ENCODE results near the gene SFXN1.

SFXN1 gene

DNA sequence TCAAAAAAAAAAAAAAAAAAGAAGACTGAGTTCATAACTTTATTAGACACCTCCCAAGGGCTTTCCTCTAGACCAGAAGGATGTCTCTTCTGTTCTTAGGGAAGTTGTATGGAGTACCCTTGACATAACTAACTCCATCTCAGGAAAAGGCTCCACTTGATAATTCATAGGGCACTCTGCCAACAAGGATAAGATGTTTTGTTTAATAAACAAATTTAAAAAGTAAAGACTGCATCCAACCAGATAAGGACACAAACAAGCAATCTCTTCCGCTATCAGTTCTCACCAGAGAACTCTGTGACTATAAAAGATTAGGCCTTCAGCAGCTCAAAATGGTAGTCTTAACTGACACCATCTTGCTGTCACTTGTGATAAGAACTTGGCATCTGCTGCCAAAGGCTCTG, 65.8 kb downstream of the SFXN1 start:
- DNase-seq = no peak

DNA sequence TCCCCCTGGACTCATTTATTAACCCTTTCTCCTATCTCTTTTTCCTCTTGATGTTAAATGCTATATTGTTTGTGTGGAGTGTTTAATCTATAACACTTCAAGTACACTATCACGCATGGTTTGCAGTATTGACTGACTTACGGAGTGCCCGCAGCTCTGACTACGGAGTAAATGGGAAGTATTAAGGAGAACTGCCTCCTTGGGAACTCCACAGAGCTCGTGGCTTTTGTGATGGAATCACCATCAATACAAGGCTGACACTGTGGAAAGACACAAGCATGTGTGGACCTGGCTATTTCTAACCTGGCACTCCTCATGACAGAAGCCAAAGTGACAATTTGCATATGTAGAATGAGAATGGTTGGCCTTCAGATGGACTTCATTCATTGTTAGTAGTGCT, 66.2 kb downstream of the SFXN1 start:
- DNase-seq = no peak

DNA sequence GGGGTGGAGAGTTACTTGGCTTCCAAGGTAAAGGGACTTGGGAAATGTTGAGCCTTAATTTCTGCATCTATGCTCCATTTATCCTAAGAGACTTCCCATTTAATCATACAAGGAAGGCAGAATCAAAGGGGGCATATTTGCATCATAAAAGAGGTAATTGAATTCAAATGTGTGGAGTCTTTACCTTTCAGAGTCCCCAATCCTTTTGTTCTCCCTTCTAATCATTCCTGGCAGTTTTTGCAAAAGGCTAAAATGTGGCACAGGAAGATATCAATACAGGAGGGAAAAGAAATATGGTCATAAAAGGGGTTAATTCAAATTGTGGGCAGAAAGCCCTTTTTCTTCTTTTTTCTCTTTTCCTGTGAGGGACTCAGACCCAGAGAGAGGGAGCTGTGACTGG, 69.5 kb downstream of the SFXN1 start:
- DNase-seq = no peak

DNA sequence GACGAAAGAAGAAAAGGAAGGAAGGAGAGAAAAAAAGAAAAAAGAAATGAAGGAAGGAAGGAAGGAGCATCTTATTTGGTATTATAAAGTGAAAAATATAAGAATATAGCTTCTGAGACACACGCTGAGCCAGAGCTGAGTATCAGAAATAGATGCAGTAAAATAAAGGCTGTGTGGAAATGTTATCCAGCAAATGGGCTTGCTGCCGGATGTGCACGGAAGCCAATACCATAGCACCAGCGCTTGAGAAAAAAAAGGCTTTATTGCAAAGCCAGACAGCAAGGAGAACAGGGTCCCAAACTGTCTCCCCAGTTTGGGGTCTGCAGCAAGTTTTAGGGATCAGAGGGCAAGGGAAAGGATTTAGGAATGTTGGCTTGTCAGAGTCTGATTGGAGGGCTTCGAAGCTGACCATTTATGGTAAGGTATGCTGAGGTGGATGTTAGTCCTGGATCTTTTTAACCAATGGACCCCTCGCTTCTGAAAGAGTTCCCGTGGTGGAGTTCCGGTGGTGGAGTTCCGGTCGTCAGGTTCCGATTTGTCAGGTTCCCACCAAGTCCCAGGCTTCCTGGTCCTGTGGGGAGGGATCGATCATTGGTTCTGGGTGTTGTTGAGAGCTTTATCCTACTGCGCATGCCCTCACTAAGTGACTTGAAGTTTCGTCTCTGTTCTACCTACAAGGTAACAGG, 70.4 kb downstream of the SFXN1 start:
- no peak for DNase-seq

DNA sequence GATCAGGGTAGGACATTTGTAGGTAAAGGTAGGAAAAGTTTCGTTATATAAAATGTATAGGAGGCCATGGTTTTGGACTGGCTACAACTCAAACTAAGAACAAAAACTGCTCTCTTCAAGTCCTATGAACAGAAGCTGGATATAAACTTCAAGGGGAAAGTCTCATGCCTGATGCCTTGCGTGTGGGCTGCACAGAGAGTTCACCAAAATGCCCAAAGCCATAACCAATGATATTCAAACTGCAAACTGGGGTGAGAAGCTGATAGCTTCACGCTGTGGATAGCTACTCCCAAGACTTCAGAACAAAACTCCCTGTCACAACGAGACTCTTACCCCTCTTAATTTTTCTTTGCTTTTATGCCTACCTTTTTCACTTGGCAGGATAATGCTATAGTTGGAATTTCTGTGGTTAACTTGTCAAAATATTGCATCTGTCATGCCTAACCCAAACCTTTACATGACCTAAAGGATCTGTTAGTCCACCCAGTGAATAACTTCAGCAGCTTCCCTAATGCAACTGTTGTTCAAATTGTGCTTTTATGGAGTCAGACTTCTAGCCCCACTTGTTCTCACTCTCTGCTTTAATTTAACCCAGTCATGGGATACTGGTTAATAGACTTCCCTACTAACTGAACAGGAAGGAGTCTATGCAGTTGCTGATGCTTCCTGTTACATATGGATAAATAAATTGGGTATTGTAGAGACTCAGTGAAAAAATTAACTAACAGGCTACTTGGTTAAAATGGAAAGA, 71.9 kb downstream of the SFXN1 start:
- DNase-seq = no peak

DNA sequence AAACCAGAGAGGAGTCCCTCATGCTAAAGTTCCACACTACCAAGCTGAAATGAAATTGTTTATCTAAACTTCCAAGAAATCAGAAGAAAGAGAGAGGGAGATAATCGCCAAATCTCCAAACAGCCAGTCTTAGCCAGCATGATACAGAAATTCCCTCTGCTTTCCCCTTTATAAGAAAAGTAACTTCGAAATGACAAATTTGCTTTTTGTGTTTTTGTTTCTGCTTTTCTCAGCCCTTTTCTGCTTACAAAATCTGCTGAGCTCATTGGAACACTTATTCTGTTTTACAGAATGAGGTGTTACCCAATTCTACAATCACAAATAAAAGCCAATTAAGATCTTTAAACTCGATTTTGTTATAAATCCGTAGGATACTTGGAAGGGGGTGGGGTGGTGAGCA, 72.9 kb downstream of the SFXN1 start:
- no peak for DNase-seq

DNA sequence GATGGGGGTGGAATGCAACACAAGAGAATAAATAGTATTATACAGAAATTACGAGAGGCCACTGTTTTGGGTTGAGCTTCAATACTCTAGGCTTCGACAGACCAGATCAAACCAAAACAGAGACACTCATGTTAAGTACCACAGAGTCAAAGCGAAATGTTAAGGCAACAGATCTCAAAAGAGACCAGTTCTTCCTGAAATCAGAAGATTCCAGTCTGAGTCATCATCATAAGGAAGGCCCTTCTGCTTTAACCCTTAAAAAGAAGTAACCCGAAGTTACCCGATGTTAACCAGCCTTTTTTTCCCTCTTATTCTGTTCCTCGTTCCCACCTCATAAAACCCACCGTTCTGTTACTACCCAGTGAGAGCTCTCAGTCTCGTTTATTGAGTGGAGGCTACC, 75.9 kb downstream of the SFXN1 start:
- no peak for DNase-seq

DNA sequence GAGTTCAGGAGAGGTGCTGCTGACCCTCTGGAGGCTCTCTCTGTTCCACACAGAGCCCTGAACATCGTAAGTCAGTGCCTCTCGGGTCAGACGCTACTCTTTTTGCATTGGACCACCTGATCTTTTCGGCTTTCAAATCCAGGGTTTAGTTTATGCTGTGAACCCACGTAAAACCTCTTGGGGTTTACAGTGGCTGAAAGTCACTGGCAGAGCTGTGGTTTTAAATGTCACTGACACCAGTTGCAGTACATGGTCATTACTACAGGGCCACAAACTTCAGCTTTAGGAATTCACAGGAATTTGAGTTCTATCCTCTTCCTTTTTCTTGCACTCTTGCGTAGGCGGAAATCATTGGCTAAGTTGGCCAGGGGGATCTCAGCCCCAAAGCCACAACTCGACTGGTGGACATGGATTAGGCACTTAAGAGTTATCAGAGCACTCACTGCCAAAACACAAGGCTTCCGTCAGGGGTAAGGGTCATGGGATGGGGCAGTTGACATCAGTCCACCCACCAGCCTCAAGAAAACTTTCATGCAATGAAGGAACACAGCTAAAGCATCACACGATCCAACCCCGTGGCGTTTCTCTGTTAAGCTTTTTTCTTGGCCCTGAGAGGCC, 76.9 kb downstream of the SFXN1 start:
- no peak for DNase-seq

DNA sequence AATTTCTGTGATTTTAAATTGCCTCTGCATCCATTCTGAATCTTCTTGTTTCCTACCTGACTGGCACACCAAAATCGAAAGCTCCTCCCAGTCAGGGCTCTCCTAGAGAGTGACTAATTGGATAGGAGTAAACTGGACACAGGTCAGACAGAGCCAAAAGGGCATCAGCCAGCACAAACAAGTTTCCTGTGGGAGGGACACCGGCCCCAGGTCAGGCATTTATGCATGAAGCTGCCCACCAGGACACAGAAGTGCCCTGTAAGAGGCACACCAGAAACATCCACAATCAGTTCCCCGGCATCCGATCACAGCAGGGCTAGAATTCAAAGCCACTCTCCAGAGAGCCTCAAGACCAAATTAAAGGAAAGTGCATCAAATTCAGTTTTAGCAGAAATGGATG, 78.4 kb downstream of the SFXN1 start:
- DNase-seq = no peak

DNA sequence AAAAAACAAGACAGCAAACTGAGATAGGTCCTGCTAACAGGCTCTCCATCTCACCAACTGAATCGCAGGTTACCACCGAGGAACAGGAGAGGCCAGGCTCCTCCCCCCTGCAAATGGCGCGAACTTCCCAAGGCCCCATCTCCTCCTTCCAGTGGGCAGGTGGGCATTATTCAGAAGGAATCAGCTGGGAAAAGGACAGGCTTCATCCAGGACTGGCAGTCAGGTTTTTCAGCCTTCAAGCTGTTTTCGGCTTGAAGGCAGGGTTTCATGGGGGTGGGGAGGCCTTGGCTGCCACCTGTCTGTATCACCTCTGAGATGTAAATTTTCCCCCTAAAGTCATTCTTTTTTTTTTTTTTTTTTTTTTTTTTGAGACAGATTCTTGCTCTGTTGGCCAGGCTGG, 79.4 kb downstream of the SFXN1 start:
- no peak for DNase-seq

DNA sequence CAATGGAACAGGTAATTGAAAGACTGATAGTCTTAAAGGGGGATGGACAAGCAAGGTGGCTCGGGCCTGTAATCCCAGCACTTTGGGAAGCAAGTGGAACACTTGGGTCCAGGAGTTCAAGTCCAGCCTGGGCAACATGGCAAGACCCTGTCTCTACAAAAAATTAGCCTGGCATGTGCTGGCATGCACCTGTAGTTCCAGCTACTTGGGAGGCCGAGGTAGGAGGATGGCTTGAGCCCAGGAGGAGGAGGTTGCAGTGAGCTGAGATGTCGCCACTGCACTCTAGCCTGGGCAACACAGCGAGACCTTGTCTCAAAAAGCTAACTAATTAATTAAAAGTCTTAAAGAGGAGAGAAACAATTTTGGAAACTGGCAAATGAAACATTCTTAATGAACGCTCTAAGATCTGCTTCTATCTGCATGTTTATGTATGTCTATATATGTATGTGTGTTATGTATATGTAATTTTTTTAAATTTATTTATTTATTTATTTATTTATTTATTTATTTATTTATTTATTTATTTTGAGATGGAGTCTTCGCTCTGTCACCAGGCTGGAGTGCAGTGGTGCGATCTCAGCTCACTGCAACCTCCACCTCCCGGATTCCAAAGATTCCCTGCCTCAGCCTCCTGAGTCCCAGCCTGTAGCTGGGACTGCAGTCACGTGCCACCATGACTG, 80.6 kb downstream of the SFXN1 start:
- DNase-seq = no peak

DNA sequence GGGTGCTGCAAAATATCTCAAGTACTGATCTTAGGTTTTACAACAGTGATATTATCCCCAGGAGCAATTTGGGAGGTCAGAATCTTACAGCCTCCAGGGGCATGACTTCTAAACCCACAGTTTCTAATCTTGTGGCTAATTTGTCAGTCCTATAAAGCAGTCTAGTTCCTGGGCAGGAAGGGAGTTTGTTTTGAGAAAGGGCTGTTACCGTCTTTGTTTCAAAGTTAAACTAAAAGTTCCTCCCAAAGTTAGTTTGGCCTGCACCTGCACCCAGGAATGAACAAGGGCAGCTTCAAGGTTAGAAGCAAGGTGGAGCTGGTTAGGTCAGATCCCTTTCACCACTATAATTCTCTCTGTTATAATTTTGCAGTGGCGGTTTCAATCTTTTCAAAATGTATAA, 81.7 kb downstream of the SFXN1 start:
- DNase-seq = no peak

DNA sequence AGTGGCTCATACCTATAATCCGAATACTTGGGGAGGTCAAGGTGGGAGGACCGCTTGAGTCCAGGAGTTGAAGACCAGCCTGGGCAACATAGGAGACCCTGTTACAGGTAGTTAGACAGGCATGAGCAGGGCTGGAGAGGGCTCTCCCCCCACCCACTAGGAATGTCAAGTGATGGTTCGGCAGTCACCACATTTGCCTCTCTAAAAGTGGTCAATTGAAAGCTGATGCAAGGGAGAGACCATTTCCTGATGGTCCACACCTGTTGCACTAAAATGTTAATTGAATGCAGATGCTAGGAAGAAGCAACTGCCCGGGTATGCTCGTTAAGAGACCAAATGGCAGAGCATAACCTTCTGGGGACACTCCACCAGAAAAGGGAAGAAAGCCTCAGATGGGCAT, 82.7 kb downstream of the SFXN1 start:
- DNase-seq = no peak

DNA sequence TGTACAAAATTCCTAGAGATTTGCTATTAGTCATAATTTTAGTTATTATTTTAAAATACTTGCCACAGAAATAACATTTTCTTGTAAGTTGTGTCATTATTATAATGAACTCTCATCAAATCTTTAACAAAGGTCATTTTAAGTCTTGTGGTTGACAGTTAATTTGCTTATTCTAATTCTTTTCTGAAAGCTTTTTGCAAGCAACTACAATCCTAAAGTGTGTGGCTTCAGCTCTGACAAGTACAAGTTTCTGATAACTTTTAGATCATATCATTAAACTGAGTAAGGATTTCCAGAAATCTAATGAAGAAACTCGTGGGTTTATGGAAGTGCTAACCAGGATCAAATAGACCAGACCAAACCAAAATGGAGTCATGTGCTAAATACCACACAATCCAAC, 86.4 kb downstream of the SFXN1 start:
- DNase-seq = no peak

DNA sequence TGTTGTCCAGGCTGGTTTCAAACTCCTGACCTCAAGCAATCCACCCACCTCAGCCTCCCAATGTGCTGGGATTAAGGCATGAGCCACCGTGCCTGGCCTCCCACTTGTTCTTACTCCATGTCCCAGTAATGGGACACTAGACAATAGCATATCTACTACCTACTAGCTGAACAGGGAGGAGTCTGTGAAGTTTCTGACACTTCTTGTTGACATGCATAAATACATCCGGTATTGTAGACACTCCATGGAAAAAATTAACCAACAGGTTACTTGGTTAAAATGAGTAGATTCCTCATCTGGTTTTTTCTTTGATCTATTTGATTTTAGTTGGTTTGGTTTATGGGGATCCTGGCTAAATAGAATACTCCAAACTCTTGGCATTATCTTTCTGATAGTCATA, 88.3 kb downstream of the SFXN1 start:
- DNase-seq = no peak

DNA sequence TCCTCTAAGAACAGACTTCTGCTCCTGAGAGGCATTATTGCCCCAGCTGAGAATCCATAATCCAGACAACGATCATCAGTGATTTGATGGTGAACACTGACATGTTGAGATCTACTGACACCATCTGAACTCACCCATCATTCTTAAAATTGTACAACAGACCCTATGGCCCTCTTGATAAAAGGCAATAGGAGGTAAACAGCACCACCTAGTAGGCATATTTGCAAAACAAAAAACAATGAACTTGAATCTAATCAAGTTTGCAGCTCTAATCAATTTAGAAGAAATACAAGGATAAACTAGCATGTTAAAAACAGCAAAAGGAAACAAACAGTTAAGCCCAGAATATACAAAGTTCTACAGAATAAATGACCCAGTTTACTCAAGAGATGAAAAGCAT, 89.6 kb downstream of the SFXN1 start:
- no peak for DNase-seq

DNA sequence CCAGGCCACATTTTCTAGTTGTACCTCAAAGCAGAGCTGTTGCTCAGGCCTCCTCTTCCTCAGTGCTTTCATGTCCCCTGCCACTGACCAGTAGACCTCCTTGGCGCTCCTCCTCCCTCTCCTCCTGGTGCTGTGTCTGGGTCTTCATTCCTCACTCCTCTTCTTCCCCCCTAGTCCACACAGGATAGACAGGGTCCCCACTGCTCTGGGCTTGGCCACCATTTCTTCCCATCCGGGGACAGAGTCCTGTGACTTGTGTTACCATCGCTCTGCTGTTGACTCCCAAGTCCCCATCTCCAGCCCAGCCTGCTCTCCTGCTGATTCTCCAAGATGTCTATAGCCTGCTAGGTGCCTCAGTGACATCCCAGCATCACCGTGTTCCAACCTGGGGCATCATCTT, 91.3 kb downstream of the SFXN1 start:
- DNase-seq = no peak

DNA sequence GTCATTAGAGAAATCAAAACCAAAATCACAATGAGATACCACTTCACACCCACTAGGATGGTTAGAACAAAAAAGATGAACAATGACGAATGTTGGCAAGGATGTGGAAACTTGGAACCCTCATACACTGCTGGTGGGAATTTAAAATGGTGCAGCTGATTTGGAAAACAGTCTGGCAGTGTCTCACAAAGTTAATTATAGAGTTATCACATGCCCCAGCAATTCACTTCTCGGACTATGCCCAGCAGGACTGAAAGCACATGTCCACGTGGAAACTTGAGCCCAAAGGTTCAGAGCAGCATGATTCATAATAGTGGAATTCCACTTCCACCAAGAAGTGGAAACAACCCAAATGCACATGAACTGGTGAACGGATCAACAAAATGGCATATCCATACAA, 94.5 kb downstream of the SFXN1 start:
- DNase-seq = peak; percentile 21

DNA sequence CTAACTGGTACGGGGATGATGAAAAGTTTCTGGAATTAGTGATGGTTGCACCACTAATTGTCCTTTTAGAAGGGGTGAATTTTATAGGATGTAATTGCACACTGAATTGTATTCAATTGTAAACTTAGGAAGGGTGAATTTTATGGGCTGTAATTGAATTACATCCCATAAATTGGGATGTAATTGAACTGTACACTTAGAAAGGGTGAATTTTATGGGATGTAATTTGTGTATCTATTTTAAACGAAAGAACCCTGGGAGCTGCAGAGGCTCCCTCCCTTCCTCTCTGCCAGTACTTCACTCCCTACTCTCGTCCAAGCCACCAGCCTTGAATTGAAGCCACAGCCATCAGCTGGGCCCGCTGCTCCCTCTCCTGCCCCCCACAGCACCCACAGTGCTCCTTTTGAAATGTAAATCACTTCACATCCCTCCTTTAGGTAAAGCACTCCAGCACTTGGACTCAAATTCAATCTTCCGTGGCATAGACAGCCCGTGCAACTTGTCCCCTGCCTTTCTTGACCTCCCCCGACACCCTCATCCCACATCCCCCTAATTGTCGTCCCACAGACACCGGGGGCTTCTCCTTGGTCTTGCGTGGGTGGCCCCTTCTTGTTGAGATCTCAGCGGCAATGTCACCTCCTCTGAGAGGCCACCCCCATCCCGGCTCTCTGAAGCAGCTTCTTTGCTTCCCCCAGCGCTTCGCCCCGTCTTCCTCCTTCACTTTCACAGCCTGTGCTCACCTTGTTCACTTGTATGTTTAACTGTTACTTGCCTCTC, 95.3 kb downstream of the SFXN1 start:
- no peak for DNase-seq

DNA sequence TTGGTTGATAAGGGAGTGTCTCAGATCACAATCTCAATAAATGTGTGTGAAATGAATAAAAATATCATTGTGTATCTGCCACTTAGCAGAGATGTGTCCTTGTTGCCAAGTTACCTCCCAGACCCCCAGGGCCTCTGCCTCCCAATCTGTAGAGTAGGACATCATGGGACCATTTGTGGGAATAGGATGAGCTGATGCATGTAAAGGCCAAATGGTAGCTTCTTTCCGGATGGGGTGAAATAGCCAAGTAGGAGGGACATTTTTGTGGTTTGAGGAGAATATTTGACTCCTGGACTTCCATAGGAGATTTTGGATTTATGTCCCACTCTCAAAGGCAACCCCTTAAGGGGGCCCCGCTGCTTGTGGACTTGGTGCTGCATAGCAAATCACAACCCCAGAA, 96.9 kb downstream of the SFXN1 start:
- DNase-seq = no peak

DNA sequence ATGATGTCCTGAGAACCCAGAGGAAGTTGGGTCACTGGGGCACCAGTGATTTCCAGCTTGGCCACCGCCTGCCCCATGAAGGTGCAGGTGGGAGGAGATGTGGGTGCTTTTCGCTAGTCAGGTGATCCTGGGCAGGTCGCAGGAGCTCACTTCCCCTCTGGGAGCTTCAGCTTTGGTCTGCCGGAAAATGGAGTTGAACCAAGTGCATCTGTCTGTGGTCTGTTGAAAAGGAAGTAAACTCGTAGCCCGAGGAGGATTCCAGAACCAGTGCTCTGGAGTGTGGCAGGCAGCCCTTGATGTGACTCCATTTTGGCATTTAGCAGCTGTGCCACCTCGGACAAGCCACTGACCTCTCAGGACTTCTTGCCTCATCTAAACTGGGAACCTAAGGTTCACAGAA, 97.7 kb downstream of the SFXN1 start:
- DNase-seq = no peak

DNA sequence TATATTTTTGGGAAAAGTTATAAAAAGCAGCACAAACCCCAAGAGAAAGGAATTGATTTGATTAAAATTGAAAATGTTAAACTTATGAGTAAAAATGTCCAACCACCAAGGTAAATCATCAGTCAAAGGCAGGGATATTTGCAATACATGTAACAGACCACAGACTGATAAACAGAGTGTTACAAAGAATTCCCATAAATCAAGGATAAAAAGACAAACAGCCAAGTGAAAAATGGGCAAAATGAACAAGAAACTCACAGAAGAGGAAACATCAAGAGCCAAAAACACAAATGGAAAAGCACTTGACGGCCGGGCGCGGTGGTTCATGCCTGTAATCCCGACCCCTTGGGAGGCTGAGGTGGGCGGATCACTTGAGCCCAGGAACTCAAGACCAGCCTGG, 98.2 kb downstream of the SFXN1 start:
- no peak for DNase-seq
